HT1080 (cell line): Measurements from ENCODE around the gene PRKAG1. TPM values are rescaled to one million over a fixed set of nuclear protein-coding genes. Genes with fewer than 3 reads are reported as not detected.

Source experiments
- DNase-seq: peaks from one replicate; pipeline ENCODE4 v3.0.0-alpha.2; 2015; ENCODE audit warnings: low read depth
- total RNA-seq: library from RNA; depleted of rRNA; stranded (reverse); fragments of >200 nt; shearing (Covaris generic); gene quantifications from 2 replicates; pipeline ENCODE4 v1.2.3, GENCODE V29; 2014

Gene PRKAG1
- total RNA-seq, 1 experiment from 2014 or later = 101 TPM

DNA sequence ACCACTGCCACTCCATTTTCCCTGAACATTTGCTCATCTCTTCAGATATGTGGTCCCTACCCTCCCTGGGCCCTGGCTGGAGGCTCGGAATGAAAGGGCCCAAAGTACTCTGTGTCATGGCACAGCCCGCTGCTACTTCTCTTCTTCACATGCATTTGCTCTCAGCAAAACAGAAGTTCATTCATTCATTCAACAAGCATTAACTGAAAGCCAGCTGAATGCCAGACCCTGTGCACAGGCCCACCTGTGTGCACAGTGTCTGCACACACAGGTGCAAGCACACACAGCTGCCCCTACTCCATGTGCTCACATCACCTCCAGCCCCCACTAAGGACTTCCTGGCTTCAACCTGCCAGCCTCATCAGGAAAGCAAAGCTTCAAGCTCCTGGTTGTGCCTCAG lies 32.7 kb downstream of the PRKAG1 start:
- no peak for DNase-seq

DNA sequence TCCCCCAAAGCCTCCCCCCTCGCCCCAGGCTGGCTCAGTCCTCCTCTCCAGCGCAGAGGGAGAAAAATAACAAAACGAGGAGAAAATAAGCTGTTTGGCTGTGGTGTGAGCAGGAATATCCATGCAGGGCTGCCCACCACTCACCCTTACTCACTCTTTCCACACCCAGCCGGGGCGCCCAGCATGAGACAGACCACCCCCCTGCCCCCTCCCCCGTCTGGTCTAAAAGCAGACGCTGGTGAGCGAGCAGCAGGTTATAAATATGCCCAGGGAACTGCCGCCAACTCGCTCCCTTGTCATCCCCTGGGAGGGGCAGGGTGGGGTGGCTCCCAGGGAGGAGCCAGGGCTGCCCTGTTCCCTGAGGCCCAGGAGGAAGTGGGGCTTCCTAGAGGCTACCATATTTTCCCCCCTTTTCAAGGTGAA lies 33.1 kb downstream of the PRKAG1 start:
- DNase-seq = no peak

DNA sequence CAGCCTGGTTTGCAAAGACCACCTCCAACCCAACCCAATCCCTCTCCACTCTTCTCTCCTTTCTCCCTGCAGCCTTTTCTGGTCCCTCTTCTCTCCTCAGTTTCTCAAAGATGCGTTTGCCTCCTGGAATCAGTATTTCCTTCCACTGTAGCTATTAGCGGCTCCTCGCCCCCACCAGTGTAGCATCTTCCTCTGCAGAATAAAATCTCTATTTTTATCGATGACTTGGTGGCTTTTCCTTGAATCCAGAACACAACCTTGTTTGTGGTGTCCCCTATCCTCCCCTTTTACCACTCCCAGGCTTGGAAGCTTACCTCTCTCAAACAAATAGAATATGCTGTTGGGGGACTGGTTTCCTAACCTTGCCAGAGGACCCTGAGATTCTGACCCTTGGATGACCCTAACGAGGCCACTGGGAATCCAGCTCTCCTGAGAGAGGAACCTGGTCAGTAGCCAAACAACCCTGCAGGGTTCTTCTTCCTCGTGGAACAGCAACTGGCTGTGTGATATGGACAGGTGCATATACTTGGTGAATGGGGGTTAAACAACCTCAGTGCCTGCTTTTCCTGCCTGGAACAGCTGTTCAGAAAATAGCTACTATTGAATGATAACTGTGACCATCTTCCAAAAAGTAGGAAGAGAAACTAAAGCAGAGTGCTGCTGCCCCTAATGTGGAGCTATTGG lies 36.0 kb downstream of the PRKAG1 start:
- DNase-seq = no peak

DNA sequence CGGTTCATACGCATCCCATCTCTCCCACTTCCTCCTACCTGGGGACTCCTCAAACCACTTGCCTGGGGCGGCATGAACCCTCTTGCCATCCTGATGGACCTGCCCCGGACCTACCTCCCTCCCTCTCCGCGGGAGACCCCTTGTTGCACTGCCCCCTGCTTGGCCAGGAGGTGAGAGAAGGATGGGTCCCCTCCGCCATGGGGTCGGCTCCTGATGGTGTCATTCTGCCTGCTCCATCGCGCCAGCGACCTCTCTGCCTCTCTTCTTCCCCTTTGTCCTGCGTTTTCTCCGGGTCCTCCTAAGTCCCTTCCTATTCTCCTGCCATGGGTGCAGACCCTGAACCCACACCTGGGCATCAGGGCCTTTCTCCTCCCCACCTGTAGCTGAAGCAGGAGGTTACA lies 36.8 kb downstream of the PRKAG1 start:
- DNase-seq = no peak

DNA sequence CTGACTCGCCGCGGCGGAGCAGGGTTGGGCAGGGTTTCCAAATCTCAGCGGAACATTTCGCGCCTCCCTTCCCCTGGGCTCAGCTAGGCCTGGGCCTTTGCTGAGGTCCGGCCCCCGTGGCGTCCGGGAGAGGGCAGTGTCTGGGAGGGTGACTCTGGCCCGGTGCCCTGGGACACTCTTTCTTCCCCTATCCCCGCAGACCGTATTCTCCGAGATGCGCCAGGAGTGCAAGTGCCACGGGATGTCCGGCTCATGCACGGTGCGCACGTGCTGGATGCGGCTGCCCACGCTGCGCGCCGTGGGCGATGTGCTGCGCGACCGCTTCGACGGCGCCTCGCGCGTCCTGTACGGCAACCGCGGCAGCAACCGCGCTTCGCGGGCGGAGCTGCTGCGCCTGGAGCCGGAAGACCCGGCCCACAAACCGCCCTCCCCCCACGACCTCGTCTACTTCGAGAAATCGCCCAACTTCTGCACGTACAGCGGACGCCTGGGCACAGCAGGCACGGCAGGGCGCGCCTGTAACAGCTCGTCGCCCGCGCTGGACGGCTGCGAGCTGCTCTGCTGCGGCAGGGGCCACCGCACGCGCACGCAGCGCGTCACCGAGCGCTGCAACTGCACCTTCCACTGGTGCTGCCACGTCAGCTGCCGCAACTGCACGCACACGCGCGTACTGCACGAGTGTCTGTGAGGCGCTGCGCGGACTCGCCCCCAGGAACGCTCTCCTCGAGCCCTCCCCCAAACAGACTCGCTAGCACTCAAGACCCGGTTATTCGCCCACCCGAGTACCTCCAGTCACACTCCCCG lies 37.4 kb downstream of the PRKAG1 start:
- no peak for DNase-seq

DNA sequence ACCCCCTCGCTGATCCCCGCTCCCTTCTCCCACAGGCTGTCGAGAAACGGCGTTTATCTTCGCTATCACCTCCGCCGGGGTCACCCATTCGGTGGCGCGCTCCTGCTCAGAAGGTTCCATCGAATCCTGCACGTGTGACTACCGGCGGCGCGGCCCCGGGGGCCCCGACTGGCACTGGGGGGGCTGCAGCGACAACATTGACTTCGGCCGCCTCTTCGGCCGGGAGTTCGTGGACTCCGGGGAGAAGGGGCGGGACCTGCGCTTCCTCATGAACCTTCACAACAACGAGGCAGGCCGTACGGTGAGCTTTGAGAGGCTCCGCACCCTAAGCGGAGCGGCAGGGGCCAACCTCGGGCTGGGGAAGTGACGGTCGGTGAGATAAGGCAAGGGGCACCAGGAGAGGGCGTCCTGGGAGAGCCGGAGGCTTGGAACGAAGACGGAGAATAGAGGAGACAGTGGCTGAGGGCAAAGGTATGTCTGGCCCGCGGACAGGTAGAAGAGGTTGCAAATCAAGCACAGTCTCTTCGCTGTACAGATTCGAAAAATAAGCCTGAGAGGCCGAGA lies 38.1 kb downstream of the PRKAG1 start:
- DNase-seq = no peak

DNA sequence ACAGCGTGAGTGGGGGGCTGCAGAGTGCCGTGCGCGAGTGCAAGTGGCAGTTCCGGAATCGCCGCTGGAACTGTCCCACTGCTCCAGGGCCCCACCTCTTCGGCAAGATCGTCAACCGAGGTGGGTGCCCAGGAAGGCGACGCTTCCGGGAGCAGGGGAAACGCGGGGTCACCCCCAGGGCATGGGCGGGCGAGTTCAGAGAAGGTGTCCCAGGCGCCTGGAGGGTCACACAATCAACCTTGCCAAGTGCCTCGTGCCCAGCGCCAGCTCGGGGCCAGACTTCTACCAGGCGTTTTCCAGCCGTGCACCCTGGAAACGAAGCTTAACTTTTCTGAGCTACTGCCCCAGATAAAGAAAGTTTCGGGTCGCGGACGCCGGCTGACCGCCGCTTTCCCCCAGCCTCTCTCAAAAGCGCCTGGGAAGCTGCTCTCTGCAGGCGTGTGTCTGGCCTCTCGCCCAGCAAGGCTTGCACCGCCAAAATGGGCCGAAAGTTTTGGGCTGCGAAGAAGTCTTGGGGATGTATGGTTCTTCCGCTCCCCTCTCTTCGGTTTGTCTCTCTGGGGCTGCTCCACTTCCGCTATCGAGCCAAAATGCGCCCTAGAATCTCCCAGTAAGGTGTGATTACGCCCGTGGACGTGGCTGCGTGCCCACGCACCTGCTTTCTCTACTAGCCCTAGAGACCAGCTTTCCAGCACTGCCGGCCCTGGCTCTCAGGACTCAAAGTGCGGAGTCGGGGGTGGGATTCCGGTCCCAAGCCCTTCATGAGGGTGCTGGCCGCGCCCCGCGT lies 38.8 kb downstream of the PRKAG1 start:
- no peak for DNase-seq

DNA sequence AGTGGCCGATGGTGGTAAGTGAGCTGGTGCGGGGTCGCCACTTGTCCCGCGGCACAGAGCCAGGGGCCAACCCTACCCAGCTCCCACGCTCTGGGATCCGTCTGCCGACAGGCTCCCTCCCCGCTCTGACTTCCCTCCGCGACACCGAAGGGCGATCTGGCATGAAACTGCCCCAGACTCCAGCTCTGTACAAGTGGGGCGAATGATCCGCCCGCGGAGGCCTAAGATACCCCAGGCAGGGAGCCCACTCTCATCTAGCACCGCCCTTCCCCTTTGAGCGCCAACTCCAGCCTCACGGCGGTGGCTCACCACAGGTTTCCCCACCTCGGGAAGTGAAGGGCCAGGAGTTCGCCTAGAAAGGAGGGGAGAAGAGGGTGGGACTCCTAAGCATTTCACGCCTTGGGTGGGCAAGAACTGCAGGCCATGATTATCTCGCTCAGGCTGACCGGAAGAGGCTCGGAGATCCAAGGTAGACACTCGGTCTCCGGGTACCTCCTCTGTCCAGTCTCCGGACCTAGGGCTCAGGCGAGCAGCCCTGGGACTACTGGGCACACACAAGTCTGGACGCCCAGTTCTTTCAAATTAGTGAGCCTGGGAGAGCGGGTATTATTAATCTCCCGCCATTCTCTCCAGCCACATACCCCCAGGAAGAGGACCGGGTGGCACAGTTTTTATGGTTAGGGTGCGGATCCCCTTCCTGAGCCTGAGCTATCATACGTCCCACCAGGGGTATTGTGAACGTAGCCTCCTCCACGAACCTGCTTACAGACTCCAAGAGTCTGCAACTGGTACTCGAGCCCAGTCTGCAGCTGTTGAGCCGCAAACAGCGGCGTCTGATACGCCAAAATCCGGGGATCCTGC lies 39.6 kb downstream of the PRKAG1 start:
- DNase-seq = no peak

DNA sequence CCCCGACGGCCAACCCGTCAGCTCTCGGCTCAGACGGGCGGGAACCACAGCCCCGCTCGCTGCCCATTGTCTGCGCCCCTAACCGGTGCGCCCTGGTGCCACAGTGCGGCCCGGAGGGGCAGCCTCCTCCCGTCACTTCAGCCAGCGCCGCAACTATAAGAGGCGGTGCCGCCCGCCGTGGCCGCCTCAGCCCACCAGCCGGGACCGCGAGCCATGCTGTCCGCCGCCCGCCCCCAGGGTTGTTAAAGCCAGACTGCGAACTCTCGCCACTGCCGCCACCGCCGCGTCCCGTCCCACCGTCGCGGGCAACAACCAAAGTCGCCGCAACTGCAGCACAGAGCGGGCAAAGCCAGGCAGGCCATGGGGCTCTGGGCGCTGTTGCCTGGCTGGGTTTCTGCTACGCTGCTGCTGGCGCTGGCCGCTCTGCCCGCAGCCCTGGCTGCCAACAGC lies 40.3 kb downstream of the PRKAG1 start, which contains the start of gene WNT1:
WNT1 (plus strand) TSS at position 32 of the 450 bp plus-strand sequence; CDS start at position 361, 329 bp downstream.
- no peak for DNase-seq

DNA sequence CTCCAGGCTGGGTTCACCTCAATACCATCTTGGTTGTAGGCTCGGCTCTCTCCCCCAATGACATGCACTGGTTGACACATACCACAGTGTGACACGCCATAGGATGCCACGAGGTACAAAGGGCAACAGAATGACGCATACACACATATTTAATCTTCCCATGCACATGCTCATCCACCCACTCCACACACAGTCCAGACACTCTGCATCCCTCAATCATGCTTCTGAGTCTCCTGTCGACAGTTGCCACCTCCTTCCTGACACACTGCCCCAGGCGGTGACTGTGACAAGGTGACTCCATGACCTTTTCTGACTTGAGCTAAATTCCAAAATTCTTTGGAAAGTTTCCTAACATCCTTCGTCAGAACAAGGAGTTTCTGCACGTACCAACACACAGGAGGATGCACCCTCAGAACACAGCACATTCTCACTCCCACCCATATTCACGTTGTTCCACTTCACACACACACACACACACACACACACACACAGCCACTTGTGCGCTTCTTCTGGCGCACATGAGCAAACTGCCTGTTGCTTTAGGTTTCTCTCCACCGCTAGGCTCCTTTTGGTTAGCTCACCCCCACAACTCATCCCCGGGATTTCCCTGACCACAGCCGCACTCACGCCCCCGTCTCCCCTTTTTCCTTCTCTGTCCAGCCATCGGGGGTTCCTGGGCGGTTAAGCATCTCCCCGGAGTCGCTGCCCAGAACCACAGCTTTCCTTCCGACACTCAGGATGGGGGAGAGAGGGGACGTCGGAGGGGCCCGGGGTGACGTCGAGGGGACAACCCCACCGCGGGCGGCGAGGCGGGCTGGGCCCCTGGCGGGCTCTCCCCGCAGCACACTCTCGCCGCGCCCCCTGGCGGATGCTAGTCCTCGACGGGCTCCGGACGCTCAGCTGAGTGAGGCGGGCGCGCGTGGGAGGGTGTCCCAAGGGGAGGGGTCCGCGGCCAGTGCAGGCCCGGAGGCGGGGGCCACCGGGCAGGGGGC lies 41.0 kb downstream of the PRKAG1 start:
- DNase-seq = no peak

DNA sequence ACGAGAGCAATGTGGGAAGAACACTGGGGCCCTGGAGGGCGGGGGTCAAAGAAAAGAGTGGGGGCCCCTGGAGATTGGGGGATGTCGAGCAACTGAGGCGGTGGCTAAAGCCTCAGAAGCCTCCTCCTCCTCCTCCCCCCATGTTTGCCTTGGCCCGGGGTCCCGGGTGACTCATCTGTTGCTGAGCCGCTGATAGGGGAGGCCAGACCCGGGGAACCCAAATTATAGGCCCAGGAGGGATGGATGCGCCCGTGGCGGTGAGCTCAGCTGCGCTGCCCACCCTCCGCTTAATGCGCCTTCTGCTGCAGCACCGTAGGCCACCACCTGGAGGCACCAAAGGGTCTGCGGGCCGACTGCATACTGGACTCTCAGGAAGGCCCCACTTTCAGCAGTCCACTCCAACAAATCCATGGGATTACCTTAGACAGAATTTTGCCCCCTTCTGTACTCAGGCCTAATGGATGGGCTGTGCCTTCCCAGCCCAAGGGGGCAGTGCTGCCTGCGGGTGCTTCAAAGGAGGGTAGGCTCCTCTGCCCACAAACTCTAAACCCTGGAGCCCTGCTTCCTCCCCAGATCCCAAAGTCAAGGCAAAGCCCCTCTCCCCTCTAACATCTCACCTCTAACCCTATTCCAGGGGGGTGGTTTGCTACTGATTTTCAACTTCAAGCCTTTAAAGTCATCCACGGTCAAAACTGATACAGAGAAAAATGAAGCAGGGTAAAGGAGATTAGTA lies 44.5 kb downstream of the PRKAG1 start:
- peak; percentile 42 for DNase-seq

DNA sequence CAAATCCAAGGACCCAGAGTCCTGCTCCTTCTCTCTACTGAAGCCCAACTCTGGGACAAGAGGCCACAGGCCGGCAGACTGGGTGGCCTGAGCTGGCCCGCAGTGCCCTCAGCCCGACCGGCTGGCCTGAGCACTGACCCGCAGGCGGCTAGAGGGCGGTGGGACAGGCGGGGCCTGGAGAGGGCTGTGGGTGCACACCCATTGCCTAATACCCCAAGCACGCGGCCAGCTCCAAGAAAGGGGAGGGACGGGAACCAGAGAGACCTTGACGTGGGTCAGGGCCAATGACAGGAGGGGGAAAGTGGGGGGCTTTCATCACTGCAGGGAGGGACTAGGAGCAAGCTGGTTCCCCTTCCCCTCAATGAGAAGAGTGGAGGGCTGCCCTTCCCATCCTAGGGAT lies 45.0 kb downstream of the PRKAG1 start:
- no peak for DNase-seq

DNA sequence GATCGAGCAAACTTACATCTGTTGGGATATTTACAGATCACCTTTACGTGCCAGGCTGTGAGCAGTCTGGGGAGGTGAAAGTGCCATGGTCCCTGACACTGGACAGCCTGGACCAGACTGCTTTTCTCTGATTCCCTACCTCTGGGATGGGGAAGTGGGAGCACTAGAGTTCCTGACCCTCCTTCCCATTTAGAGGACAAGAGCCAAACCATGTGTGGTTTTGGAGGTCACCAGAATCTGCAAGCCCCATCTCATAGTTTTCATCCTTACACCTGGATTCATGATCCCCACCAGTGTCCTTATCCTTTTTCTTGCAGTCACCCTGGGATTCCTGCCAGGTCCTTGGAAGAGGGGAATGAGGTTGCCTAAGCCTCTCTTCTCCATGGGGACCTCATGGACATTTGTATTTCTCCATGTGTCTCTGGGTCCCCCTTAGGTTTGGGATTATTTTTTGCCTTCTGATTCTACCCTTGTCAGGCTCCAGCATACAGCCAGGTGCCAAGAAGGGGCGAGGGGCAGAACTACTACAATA lies 45.6 kb downstream of the PRKAG1 start:
- no peak for DNase-seq

DNA sequence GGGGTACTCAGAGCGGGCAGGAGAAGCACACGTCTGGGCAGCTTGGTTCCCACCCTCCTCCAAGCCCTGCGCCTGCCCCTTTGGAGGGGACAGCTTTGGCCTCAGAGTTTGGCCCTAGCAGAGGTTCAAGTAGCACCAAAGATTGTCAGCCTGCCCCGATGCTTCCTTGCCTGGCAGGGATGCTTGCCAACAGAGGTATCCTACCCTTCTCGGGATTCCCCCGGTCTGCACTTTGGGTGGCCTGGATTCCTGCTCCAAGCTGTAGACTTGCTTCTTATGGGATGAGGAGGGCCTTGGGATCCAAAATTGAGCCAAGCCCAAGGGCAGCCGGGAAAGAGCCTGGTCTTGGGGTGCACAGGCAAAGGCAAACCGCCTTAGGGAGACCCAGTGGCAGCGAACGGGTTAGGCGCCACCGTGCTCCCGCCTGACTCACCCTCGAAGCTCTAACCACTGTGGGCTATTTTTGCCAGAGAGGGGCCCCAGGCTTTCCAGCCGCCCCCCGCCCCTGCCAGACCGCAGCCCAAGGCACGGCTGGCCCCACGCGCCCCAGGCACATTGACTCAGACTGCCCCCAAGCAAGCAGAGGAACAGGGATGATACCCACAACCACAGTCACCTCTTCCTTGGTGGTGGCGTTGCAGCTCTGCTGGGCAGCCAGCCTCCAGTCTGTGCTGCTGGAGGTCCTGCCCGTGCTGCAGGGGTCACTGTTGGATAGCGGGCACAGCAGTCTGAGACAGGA lies 46.2 kb downstream of the PRKAG1 start:
- peak; percentile 61 for DNase-seq

DNA sequence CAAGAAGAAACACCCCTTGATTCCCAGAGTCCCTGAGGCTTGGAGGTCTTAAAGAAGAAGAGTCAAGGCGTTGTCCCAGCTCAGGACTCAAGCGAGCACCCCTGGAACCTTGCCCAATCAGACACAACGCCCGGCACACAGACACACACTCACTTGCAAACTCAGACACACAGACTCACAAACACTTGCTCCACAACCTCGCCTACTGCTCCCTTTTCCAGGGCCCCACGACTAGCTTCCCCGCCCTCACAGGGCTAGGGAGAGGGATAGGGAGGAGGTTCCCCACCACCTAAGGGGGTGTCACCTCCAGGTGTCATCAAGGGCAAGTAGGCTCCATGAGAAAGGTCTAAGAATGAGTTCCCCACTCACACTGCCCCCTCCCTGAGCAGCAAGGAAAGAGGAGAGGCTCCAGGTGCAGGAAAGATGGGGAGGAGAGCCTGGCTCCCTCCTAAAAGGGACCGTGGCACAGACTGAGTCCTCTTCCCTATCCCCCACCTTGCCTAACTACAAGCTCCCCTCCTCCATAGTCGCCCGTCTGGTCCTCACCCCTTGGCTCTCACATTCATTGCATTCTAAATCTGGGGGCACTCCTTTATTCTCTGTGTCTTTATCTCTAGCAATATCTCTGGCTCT lies 47.8 kb downstream of the PRKAG1 start:
- no peak for DNase-seq

DNA sequence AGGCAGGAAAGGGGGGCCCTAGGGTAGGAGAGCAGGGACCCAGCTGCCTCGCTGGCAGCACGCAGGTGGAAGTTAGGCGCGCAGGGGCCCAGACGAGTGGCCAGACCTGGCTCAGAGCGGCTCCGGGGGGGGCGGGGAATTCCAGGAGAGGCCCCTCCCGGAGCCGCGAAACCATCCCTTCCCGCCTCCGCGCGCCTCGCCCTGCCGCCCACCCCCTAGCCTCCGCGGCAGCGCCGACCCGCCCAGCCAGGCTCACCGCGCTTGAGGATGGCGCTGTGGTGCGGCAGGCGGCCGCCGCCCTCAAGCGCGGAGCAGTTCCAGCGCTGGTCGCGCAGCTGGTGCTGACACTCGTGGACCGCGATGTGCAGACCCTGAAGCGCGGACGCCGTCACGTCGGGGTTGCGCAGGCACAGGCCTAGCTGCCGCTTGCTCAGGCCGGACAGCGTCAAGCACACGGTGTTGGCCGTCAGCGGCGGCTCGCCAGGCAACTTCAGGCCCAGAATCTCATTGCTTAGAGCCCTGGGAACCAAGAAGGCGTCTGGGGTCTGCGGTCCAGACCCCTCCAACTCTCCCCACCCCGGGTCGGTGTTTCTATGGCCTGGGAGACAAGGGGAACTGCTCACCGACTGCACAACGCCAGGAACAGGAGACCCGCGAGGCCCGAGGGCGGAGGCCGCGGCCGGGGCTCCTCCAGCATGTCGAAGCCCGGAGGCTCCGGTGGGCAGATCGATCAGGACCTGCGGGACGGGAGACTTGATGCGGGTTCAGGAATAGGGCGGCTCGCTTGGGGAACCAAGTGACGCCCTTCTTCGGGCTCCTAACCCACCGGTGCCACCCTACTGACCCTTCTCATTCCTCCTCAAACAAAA lies 48.5 kb downstream of the PRKAG1 start:
- DNase-seq = no peak
